Medulla oblongata (tissue), 1 donor: ENCODE measurements around the gene ZNF565.
"Not testable (repeated sequence)": the region's sequence is repeated elsewhere in the genome, so short reads cannot be mapped to it uniquely, and the experiment has no call there.

Source experiments
- DNase-seq: peaks from one replicate; pipeline ENCODE4 v3.0.0-alpha.2; 2015; ENCODE audit errors: extremely low spot score

The ZNF565 gene

GRCh38 chr19:36150586-36150985 is 63.9 kb downstream of the ZNF565 start:
- DNase-seq = no peak

- DNase-seq = no peak
Measured at GRCh38 chr19:36149673-36150406, 64.6 kb downstream of the ZNF565 start.

- DNase-seq = no peak
Measured at GRCh38 chr19:36144624-36145023, 69.8 kb downstream of the ZNF565 start.

GRCh38 chr19:36142496-36142895 is 72.0 kb downstream of the ZNF565 start:
- no peak for DNase-seq

GRCh38 chr19:36142046-36142445 is 72.4 kb downstream of the ZNF565 start:
- DNase-seq = no peak

GRCh38 chr19:36141039-36141927 is 73.2 kb downstream of the ZNF565 start:
- DNase-seq = peak; percentile 67

GRCh38 chr19:36140304-36141038 is 74.0 kb downstream of the ZNF565 start:
- peak; percentile 24 for DNase-seq

- DNase-seq = peak; percentile 97
Measured at GRCh38 chr19:36139473-36140303, 74.8 kb downstream of the ZNF565 start, which contains the start of gene CAPNS1. Gene CAPNS1, plus strand, starts transcription at chr19:36140066. Its CDS starts 946 bp downstream, at chr19:36141012.

GRCh38 chr19:36139120-36139472 is 75.4 kb downstream of the ZNF565 start:
- no peak for DNase-seq

GRCh38 chr19:36136964-36137686 is 77.3 kb downstream of the ZNF565 start:
- DNase-seq = no peak

- not testable (repeated sequence) for DNase-seq
Measured at GRCh38 chr19:36134867-36135266, 79.6 kb downstream of the ZNF565 start.
